Upper lobe of left lung (tissue), 4 donors: Measurements from ENCODE around the gene PPP2R2C.

Experiments used
- CTCF ChIP-seq, 6 experiments: fragments of 450-650 bp in 4 of 6; fragments of 200-600 bp in 2 of 6; sonication (generic) in 2 of 6; IDR thresholded peaks; one replicate each; pipeline ENCODE4 v1.5.1; 2016 to 2019; ENCODE audit warnings: antibody characterized with exemption in 6 of 6
- POLR2A ChIP-seq, 4 donors: fragments of 450-650 bp; IDR thresholded peaks; one replicate each; pipeline ENCODE4 v1.5.1; 2016 to 2017; ENCODE audit warnings: antibody characterized with exemption in 4 of 4, mild to moderate bottlenecking in 2 of 4
- POLR2AphosphoS5 ChIP-seq, 2 donors: sonication (generic); formaldehyde crosslinking; IDR thresholded peaks; one replicate each; pipeline ENCODE4 v1.5.1; 2017; ENCODE audit warnings: antibody characterized with exemption in 2 of 2

DNA sequence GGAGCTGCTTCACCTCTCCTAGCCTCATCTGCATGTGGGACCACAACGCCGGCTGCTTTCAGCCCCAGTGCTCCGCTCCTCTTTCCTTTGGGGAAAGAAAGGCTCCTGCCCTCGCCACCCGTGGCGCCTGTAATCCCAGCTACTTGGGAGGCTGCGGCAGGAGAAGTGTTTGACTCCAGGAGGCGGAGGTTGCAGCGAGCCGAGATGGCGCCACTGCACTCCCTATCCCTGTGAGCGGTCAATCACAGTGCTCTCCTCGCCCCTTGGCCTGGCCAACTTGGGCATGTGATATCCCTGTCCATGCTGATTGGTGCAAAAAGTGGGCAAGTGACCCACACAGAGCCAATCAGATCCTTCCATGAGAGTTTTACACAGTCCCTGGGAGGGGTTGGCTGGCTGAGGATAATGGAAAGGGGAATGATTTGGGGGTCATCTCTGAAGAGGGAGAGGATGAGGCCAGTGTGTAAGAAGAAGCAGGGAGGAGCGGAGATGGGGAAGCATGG, 146.6 kb downstream of the PPP2R2C start:
- TF ChIP-seq CTCF (IDR thresholded peaks at IDR 0.05) (no peak), POLR2A (IDR thresholded peaks at IDR 0.05) (no peak), POLR2AphosphoS5 (IDR thresholded peaks at IDR 0.05) (no peak)
